ENCODE data around the gene NOTUM. TPM values are rescaled to one million over a fixed set of nuclear protein-coding genes. Genes with fewer than 3 reads are reported as not detected.

Gene NOTUM
- total RNA-seq, 5 donors from 2014 or later (not counting 1 experiment from before 2014, with no cell fraction given): 0.13 to 0.33 (median 0.29) TPM; not detected in 2

- no peak overlapping the region for H3K27ac ChIP-seq (ENCODE audit: low read length)
- peak overlapping the region; percentile 62 to 90 (median 83) for H3K4me3 Mint-ChIP-seq
Observed at GRCh38 chr17:81924557-81925532, 36.1 kb downstream of the NOTUM start.

DNA sequence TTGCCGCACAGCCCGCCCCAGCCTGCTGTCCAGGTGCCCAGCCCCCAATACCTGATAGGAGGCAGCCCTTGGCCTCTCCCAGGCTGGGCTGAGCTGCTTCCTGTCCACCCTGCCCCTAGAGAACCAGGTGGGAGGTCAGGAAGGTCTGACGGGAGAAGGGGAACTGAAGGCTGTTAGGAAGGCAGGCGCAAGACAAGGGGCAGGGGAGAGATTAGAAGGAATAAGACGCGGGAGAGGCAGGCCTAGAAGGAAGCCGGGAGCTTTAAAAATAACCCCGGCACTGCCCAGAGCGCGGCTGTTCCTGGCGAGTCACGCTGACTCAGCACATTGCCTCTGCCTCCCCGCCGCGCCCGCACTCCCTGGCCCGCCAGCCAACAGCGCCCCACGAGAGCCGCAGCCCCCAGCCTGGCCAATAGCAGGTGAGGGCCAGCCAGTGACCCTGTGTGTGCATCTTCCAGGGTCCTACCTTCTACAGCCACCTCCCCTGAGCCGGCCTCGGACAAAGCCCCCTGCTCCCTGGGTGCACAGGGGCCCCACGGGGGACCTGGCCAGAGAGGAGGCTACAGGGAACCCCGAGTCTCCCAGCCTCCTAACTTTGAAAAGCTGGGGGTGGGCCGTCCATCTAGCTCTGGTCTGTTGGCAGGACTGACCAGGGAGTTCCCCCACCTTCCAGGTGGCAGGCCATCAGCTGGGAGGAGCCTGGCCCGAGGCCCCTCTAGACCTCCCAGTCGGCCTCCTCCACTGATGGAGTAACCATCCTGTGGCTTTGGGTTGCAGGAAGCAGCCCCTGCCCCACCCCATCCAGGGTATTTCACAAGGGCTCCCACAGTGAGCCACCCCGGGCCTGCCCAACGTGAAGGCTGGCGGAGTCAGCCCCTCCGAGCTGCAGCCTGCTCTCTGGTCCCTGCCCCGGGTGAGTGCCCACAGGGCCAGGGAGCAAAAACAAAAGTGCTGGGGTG is 37.4 kb downstream of the NOTUM start:
- CTCF ChIA-PET: no interaction called here
- 79% methylated on average over 26 of the region's 32 CpGs for WGBS (ENCODE audit: insufficient coverage)

More at GRCh38 chr17:81924557-81925532, 36.1 kb downstream of the NOTUM start:
- 60% methylated on average over 17 of the region's 21 CpGs for WGBS (ENCODE audit: insufficient coverage)
- Histone ChIP-seq H3K27me3 (replicated peaks in 1 of 2; ENCODE audit: control insufficient read depth in 2 of 2, extremely low read depth in 1 of 2, insufficient read depth in 2 of 2, low read length in 1 of 2) (peaks cover 2 to 19% of the 10 kb centered on the region in 2 experiments), H3K9me3 (no peaks in the 10 kb centered on the region), H3K4me1 (ENCODE audit: control insufficient read depth in 1 of 2, extremely low read depth in 1 of 2, insufficient read depth in 2 of 2, low read length in 2 of 2) (peaks cover 23 to 48% of the 10 kb centered on the region in 2 experiments), H3K36me3 (ENCODE audit: control insufficient read depth in 2 of 2, extremely low read depth in 1 of 2, insufficient read depth in 1 of 2, low read length in 1 of 2) (peaks cover 2 to 5% of the 10 kb centered on the region in 2 donors), H3K4me3 (ENCODE audit: control insufficient read depth in 1 of 2, extremely low read depth in 1 of 2, low read length in 1 of 2) (peak overlapping the region in 1 of 2 donors; percentile 10)
- no peaks in the 10 kb centered on the region for H3K9me3 Mint-ChIP-seq
- H3K36me3 Mint-ChIP-seq: no peaks in the 10 kb centered on the region
- peaks cover 0 to 8% of the 10 kb centered on the region in 2 donors for H3K27me3 Mint-ChIP-seq
- peaks cover 21 to 37% (median 22%) of the 10 kb centered on the region in 3 donors for H3K4me1 Mint-ChIP-seq
- ChIA-PET CTCF (interaction anchor here in 1 of 2 donors (0.7 kb wide), 1 partner anchor 35 kb away, joined by 4 read pairs; no protein-coding TSS in a partner anchor), POLR2A (interaction anchor here in 1 of 2 donors (0.5 to 0.6 kb wide), 2 partner anchors 28 to 1621 kb away, joined by 3 to 5 read pairs; no protein-coding TSS in a partner anchor)
- peak in 2 of 35 experiments; percentile 15 to 45 for DNase-seq
- no peak for ATAC-seq (replicated peaks in 1 of 4)
- H3K27ac Mint-ChIP-seq: no peak overlapping the region

DNA sequence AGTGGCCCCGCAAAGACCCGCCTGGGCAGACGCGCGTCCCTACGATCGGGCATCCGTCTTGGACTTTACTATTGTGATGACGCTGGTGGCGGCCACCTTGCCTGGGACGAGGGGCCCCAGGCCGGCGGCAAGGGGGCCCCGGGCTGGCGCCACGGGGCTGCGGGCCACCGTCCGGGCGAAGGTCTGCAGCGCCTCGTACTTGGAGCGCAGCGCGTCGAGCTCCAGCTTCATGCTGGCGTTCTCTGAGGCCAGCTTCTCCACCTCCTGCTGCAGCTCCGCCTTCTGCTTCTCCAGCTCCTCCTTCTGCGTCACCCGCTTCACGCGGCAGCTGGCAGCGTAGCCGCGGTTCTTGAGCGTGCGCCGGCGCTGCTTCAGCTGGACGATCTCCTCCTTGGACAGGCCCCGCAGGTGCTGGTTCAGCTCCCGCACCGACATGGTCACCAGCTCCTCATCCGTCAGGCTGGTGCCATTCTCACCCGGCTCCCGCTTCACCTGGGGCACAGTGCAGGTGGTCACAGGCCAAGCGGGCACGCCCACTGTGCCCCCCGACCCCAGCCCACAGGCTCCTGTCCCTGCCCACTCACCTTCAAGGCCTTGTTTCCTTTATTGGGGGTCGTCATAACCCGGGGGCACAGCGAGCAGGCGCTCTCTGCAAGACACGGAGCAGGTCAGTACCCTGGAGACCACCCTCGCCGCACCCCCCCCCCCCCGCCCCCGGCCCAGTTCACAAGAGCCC is 38.3 kb downstream of the NOTUM start:
- Mint-ChIP-seq H3K4me3 (no peak overlapping the region), H3K36me3 (no peaks in the 10 kb centered on the region), H3K4me1 (peaks cover 29 to 44% (median 31%) of the 10 kb centered on the region in 3 donors), H3K27ac (no peak overlapping the region), H3K27me3 (no peaks in the 10 kb centered on the region), H3K9me3 (no peaks in the 10 kb centered on the region)
- Histone ChIP-seq H3K4me1 (ENCODE audit: control insufficient read depth in 1 of 2, extremely low read depth in 1 of 2, insufficient read depth in 2 of 2, low read length in 2 of 2) (peaks cover 28 to 43% of the 10 kb centered on the region in 2 experiments), H3K27ac (ENCODE audit: low read length) (no peak overlapping the region), H3K36me3 (ENCODE audit: control insufficient read depth in 2 of 2, extremely low read depth in 1 of 2, insufficient read depth in 1 of 2, low read length in 1 of 2) (peaks cover 2 to 5% of the 10 kb centered on the region in 2 donors), H3K27me3 (replicated peaks in 1 of 2; ENCODE audit: control insufficient read depth in 2 of 2, extremely low read depth in 1 of 2, insufficient read depth in 2 of 2, low read length in 1 of 2) (no peaks in the 10 kb centered on the region), H3K4me3 (ENCODE audit: control insufficient read depth in 1 of 2, extremely low read depth in 1 of 2, low read length in 1 of 2) (no peak overlapping the region), H3K9me3 (no peaks in the 10 kb centered on the region)
- ATAC-seq (replicated peaks in 1 of 4) (no peak), DNase-seq (no peak)
- ChIA-PET POLR2A (no interaction called here), CTCF (no interaction called here)
- WGBS (ENCODE audit: insufficient coverage): 97% methylated on average over 49 of the region's 58 CpGs

More for the DNA sequence above, 37.4 kb downstream of the NOTUM start:
- Histone ChIP-seq H3K4me3 (ENCODE audit: control insufficient read depth in 1 of 2, extremely low read depth in 1 of 2, low read length in 1 of 2) (peak overlapping the region in 1 of 2 donors; percentile 10), H3K27ac (ENCODE audit: low read length) (no peak overlapping the region), H3K4me1 (ENCODE audit: control insufficient read depth in 1 of 2, extremely low read depth in 1 of 2, insufficient read depth in 2 of 2, low read length in 2 of 2) (peaks cover 23 to 43% of the 10 kb centered on the region in 2 experiments), H3K27me3 (replicated peaks in 1 of 2; ENCODE audit: control insufficient read depth in 2 of 2, extremely low read depth in 1 of 2, insufficient read depth in 2 of 2, low read length in 1 of 2) (peaks cover 0 to 6% of the 10 kb centered on the region in 2 experiments), H3K36me3 (ENCODE audit: control insufficient read depth in 2 of 2, extremely low read depth in 1 of 2, insufficient read depth in 1 of 2, low read length in 1 of 2) (peaks cover 2 to 5% of the 10 kb centered on the region in 2 donors), H3K9me3 (no peaks in the 10 kb centered on the region)
- Mint-ChIP-seq H3K4me1 (peaks cover 22 to 39% (median 25%) of the 10 kb centered on the region in 3 donors), H3K27me3 (peaks cover 0 to under 1% of the 10 kb centered on the region in 2 donors), H3K36me3 (no peaks in the 10 kb centered on the region), H3K27ac (no peak overlapping the region), H3K9me3 (no peaks in the 10 kb centered on the region), H3K4me3 (peak overlapping the region in 1 of 3 donors; percentile 39)
- ATAC-seq (replicated peaks in 1 of 4) (no peak), DNase-seq (peak in 1 of 35 experiments; percentile 44)
- POLR2A ChIA-PET: no interaction called here

- no peaks in the 10 kb centered on the region for H3K36me3 Mint-ChIP-seq
- Histone ChIP-seq H3K4me3 (ENCODE audit: control insufficient read depth in 1 of 2, extremely low read depth in 1 of 2, low read length in 1 of 2) (no peak overlapping the region), H3K4me1 (ENCODE audit: control insufficient read depth in 1 of 2, extremely low read depth in 1 of 2, insufficient read depth in 2 of 2, low read length in 2 of 2) (peaks cover 31 to 47% of the 10 kb centered on the region in 2 experiments), H3K9me3 (no peaks in the 10 kb centered on the region), H3K27ac (ENCODE audit: low read length) (no peak overlapping the region), H3K27me3 (replicated peaks in 1 of 2; ENCODE audit: control insufficient read depth in 2 of 2, extremely low read depth in 1 of 2, insufficient read depth in 2 of 2, low read length in 1 of 2) (no peaks in the 10 kb centered on the region), H3K36me3 (ENCODE audit: control insufficient read depth in 2 of 2, extremely low read depth in 1 of 2, insufficient read depth in 1 of 2, low read length in 1 of 2) (peaks cover 2 to 5% of the 10 kb centered on the region in 2 donors)
- H3K27ac Mint-ChIP-seq: no peak overlapping the region
- peaks cover 33 to 48% (median 34%) of the 10 kb centered on the region in 3 donors for H3K4me1 Mint-ChIP-seq
- ChIA-PET CTCF (no interaction called here), POLR2A (no interaction called here)
- ATAC-seq (replicated peaks in 1 of 4) (no peak), DNase-seq (no peak)
- H3K9me3 Mint-ChIP-seq: no peaks in the 10 kb centered on the region
- no peaks in the 10 kb centered on the region for H3K27me3 Mint-ChIP-seq
- 95% methylated on average over 16 of the region's 23 CpGs for WGBS (ENCODE audit: insufficient coverage)
- H3K4me3 Mint-ChIP-seq: no peak overlapping the region
Observed at GRCh38 chr17:81921996-81922565, 38.9 kb downstream of the NOTUM start.

DNA sequence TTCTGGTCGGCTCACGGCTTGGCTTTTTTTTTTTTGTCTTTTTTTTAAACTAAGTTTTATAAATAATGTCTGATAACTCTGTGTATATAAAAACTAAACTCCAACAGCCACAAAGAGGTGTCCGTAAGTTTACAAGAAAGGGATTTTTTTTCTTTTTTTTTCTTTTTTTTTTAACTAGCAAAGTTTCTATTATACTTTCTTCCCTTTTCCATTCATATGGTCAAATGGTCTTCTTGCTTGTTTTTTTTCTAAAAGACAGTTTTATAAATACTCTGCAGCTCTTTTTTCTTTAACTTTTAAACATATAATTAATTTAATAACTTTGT is 39.5 kb downstream of the NOTUM start:
- peaks cover 2 to 5% of the 10 kb centered on the region in 2 donors for H3K36me3 ChIP-seq (ENCODE audit: control insufficient read depth in 2 of 2, extremely low read depth in 1 of 2, insufficient read depth in 1 of 2, low read length in 1 of 2)
- Mint-ChIP-seq H3K4me1 (peaks cover 37 to 50% (median 38%) of the 10 kb centered on the region in 3 donors), H3K27me3 (no peaks in the 10 kb centered on the region), H3K4me3 (no peak overlapping the region), H3K9me3 (no peaks in the 10 kb centered on the region), H3K27ac (no peak overlapping the region), H3K36me3 (no peaks in the 10 kb centered on the region)
- ATAC-seq (replicated peaks in 1 of 4) (no peak), DNase-seq (no peak)
- ChIA-PET POLR2A (no interaction called here), CTCF (no interaction called here)
- H3K4me1 ChIP-seq (ENCODE audit: control insufficient read depth in 1 of 2, extremely low read depth in 1 of 2, insufficient read depth in 2 of 2, low read length in 2 of 2): peaks cover 35 to 49% of the 10 kb centered on the region in 2 experiments
- WGBS (ENCODE audit: insufficient coverage): no CpG with 5 or more reads among the region's 3 CpGs
- H3K9me3 ChIP-seq: no peaks in the 10 kb centered on the region
- no peak overlapping the region for H3K27ac ChIP-seq (ENCODE audit: low read length)
- H3K4me3 ChIP-seq (ENCODE audit: control insufficient read depth in 1 of 2, extremely low read depth in 1 of 2, low read length in 1 of 2): no peak overlapping the region
- no peaks in the 10 kb centered on the region for H3K27me3 ChIP-seq (replicated peaks in 1 of 2; ENCODE audit: control insufficient read depth in 2 of 2, extremely low read depth in 1 of 2, insufficient read depth in 2 of 2, low read length in 1 of 2)
